Measurements from ENCODE around the gene HRCT1.
A peak's percentile ranks its signal among the peaks of the same experiment; 100 is the strongest.
"Not testable (repeated sequence)": the region's sequence is repeated elsewhere in the genome, so short reads cannot be mapped to it uniquely, and the experiment has no call there.

HRCT1 gene

DNA sequence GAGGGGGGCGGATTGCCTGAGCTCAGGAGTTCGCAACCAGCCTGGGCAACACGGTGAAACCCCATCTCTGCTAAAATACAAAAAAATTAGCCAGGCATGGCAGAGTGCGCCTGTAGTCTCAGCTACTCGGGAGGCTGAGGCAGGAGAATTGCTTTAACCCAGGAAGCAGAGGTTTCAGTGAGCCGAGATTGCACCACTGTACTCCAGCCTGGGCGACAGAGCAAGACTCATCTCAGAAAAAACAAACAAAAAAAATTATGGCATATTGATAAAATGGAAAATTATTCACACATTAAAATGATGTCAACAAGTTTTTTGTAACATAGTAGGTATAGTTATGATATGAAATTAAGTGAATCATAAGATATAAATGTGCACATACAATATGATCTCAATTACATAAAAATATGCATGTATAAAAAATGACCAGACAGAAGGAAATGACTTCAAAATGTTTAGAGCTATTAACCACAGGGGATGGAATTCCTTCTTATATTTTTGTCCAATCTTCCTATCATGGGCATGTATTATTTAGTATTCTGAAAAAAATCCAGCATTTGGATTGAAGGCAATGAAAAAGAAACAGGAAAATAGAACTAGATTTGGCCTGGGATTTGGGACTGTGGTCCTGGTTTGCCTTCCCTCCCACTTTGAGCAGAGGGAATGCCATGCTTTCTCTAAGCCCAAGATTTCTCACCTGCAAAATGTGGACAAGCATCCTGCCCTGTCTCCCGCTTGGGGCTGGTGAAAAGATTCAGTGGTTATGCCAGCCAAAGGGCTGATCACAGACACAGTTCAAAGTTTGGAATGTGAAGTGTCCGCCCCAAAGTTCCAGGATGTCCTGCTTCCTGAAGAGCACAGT is 22.8 kb downstream of the HRCT1 start:
- DNase-seq (ENCODE audit: insufficient read length, low spot score) (no peak), FAIRE-seq (no peak)
- no peak for TF ChIP-seq POU2F2 (IDR thresholded peaks at IDR 0.05; ENCODE audit: low read depth, low read length)
- TF ChIP-seq POLR2AphosphoS5 (IDR thresholded peaks at IDR 0.05; ENCODE audit: low read depth, low read length) = no peak
- TF ChIP-seq SPI1 (IDR thresholded peaks at IDR 0.05; ENCODE audit: low read depth, low read length) = no peak
- TF ChIP-seq TAF1 (IDR thresholded peaks at IDR 0.05; ENCODE audit: low read depth, low read length) = no peak
- no peak for TF ChIP-seq POLR2A (IDR thresholded peaks at IDR 0.05; ENCODE audit: low read depth, low read length)
- no peak for TF ChIP-seq PAX5 (IDR thresholded peaks at IDR 0.05; ENCODE audit: insufficient read depth, low read length, severe bottlenecking)

DNA sequence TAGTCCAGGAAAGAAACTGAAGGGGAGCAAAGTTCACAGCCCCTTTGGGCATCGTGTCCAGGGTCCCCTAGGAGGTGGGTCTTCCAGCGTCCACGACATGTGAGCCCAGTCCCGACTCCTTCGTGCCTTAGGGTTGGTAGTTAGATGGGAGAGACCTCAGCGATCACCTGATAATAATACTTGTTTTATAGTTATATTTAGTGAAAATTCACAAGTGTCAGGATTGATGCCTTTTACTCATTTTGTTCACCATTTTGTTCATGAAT is 23.4 kb downstream of the HRCT1 start:
- FAIRE-seq (no peak), DNase-seq (ENCODE audit: insufficient read length, low spot score) (no peak)
- TF ChIP-seq POLR2A (IDR thresholded peaks at IDR 0.05; ENCODE audit: low read depth, low read length) (no peak), POU2F2 (IDR thresholded peaks at IDR 0.05; ENCODE audit: low read depth, low read length) (no peak)

DNA sequence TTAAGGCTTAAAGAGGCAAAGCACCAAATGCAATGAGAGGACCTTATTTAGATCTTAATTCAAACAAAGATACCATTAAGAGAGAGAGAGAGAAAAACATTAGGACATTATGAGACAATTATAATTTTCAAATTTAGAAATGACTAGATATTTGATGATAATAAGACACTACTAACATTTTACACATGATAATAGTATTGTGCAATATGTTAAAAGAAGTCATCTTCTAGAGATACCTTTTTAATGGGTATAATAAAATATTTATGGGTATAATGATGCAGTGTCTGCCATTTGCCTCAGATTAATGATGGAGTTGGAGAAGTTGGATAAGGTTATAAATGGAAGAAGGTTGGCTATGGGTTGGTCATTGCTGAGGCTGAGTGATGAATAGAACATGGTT is 24.5 kb downstream of the HRCT1 start:
- no peak for TF ChIP-seq POLR2A (IDR thresholded peaks at IDR 0.05; ENCODE audit: low read depth, low read length)
- no peak for TF ChIP-seq SPI1 (IDR thresholded peaks at IDR 0.05; ENCODE audit: low read depth, low read length)
- no peak for TF ChIP-seq TAF1 (IDR thresholded peaks at IDR 0.05; ENCODE audit: low read depth, low read length)
- TF ChIP-seq POU2F2 (IDR thresholded peaks at IDR 0.05; ENCODE audit: low read depth, low read length) = no peak
- TF ChIP-seq PAX5 (IDR thresholded peaks at IDR 0.05; ENCODE audit: insufficient read depth, low read length, severe bottlenecking) = no peak
- no peak for TF ChIP-seq POLR2AphosphoS5 (IDR thresholded peaks at IDR 0.05; ENCODE audit: low read depth, low read length)
- no peak for FAIRE-seq
- DNase-seq (ENCODE audit: insufficient read length, low spot score) = no peak

DNA sequence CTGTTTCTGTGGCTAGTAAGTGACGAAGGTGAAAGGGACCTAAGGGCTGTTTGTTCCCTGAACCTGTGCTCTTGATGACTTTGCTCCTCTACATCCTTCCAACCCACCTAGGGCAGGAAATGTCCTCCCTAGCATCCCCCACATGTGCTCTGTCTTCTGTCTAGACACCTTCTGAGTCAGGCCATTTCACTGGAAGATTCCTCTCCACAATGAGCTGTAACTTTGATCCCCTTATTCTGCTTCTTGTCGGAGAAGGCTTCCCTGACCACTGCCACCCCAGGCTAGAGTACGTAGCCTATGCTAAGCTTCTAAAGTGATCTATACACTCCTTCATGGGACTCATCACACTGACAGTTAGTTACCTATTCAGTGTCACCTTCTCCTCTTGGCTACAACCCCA is 25.0 kb downstream of the HRCT1 start:
- no peak for FAIRE-seq

DNA sequence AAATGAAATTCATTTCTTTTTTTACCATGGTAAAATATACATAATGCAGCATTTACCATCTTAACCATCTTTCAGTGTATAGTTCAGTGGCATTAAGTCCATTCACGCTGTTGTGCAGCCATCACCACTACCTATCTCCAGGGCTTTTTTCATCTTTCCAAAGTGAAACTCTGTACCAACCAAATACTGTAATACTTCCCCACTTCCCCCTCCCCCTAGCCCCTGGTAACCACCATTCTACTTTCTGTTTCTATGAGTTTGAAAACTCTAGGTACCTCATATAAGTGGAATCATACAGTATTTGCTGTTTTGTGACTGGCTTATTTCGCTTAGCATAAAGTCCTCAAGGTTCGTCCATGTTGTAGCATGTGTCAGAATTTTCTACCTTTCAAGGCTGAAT is 26.7 kb downstream of the HRCT1 start:
- FAIRE-seq = no peak
- no peak for DNase-seq (ENCODE audit: insufficient read length, low spot score)
- TF ChIP-seq POU2F2 (IDR thresholded peaks at IDR 0.05; ENCODE audit: low read depth, low read length) (no peak), POLR2AphosphoS5 (IDR thresholded peaks at IDR 0.05; ENCODE audit: low read depth, low read length) (no peak), SPI1 (IDR thresholded peaks at IDR 0.05; ENCODE audit: low read depth, low read length) (no peak), POLR2A (IDR thresholded peaks at IDR 0.05; ENCODE audit: low read depth, low read length) (no peak), TAF1 (IDR thresholded peaks at IDR 0.05; ENCODE audit: low read depth, low read length) (no peak)

More for the DNA sequence above, 25.0 kb downstream of the HRCT1 start:
- TF ChIP-seq PAX5 (IDR thresholded peaks at IDR 0.05; ENCODE audit: insufficient read depth, low read length, severe bottlenecking) (no peak), TAF1 (IDR thresholded peaks at IDR 0.05; ENCODE audit: low read depth, low read length) (no peak), POU2F2 (IDR thresholded peaks at IDR 0.05; ENCODE audit: low read depth, low read length) (no peak), SPI1 (IDR thresholded peaks at IDR 0.05; ENCODE audit: low read depth, low read length) (no peak), POLR2A (IDR thresholded peaks at IDR 0.05; ENCODE audit: low read depth, low read length) (no peak), POLR2AphosphoS5 (IDR thresholded peaks at IDR 0.05; ENCODE audit: low read depth, low read length) (no peak)
- DNase-seq (ENCODE audit: insufficient read length, low spot score) = no peak

DNA sequence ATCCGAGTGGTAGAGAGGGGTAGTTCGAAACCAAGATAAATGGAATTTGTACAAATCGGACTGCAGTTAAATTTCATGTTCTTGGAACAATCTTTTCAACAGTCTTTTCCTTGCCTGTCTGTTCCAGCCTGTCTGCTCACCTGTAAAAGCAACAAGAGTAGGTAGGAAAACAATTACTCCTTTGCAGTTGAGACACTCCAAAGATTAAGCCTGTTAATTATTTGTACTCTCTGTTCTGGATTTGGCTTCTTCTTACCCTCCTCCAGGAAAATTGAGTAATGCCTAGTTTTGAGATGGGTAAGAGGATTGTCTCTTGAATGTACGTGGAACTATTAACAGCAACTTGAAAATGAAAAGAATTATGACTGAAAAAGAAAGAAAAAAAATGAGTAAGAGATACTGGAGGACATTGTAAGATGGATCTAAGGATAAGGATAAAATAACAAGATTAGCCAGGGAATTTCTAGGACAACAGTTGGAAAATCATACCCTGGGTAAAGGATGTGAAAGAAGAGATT is 27.6 kb downstream of the HRCT1 start:
- no peak for FAIRE-seq
- TF ChIP-seq SPI1 (IDR thresholded peaks at IDR 0.05; ENCODE audit: low read depth, low read length) (no peak), TAF1 (IDR thresholded peaks at IDR 0.05; ENCODE audit: low read depth, low read length) (no peak), POU2F2 (IDR thresholded peaks at IDR 0.05; ENCODE audit: low read depth, low read length) (no peak), POLR2A (IDR thresholded peaks at IDR 0.05; ENCODE audit: low read depth, low read length) (no peak)

DNA sequence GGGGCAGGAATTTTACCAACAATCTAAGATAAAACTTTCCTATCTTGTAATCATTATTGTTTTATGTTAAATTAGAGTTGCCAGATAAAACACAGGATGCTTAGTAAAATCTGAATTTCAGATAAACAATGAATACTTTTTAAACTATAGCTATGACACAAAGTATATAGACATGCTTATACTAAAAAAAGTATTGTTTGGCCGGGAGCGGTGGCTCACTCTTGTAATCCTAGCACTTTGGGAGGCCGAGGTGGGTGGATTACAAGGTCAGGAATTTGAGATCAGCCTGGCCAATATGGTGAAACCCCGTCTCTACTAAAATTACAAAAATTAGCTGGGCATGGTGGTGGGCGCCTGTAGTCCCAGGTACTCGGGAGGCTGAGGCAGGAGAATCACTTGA is 28.1 kb downstream of the HRCT1 start:
- not testable (repeated sequence) for DNase-seq (ENCODE audit: insufficient read length, low spot score); FAIRE-seq

More for the DNA sequence above, 27.6 kb downstream of the HRCT1 start:
- no peak for DNase-seq (ENCODE audit: insufficient read length, low spot score)

DNA sequence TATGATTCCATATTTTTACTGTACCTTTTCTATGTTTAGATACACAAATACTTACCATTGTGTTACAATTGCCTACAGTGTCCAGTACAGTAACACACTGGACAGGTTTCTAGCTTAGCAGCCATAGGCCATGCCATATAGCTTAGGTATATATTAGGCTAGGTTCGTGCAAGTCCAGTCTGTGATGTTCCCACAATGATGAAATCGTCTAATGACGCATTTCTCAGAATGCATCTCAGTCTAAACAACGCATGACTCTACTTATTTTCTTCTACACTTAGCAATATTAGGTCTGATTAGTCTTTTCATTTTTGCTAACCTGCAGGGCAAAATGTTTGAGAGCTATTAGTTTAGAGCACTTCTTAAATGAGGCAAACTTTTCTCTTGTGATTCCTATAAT is 29.3 kb downstream of the HRCT1 start:
- no peak for TF ChIP-seq PAX5 (IDR thresholded peaks at IDR 0.05; ENCODE audit: insufficient read depth, low read length, severe bottlenecking)
- no peak for TF ChIP-seq TAF1 (IDR thresholded peaks at IDR 0.05; ENCODE audit: low read depth, low read length)
- TF ChIP-seq POLR2AphosphoS5 (IDR thresholded peaks at IDR 0.05; ENCODE audit: low read depth, low read length) = no peak
- no peak for TF ChIP-seq POU2F2 (IDR thresholded peaks at IDR 0.05; ENCODE audit: low read depth, low read length)
- no peak for TF ChIP-seq POLR2A (IDR thresholded peaks at IDR 0.05; ENCODE audit: low read depth, low read length)
- TF ChIP-seq SPI1 (IDR thresholded peaks at IDR 0.05; ENCODE audit: low read depth, low read length) = no peak
- DNase-seq (ENCODE audit: insufficient read length, low spot score) = no peak
- peak; percentile 35 for FAIRE-seq

DNA sequence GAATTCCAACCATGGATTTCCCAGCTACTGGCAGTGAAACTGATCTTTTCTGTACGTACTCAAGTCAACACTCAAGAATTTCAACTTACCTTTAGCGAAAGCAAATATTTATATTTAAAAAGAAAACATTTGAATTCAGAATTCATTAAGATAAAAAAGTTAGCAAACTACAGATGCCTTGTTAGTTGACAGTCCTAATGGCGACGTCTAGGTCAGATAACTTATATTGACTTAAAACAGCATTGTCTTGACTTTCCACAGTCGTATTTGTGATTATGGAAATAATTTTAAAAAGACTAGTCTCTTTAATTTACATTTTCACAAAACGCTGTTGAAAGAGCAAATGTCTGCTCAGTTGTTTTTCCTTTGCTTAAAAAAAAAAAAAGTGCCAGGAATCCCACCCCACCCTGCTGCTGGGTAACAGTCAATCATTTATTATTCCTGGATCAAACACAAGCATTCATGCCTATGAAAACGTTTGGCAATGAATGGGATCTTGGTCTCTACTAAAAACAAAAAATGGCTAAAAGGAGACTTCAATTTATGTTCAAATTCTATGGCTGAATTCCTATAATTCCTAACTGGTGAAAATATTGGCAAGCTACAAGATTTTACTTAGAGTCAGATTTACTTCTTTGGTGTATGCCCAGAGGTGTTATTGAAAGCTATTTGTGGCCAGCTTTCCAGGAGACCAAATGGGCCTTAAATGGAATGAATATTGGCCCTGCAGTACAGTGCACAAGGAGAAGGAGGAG is 29.9 kb downstream of the HRCT1 start:
- DNase-seq (ENCODE audit: insufficient read length, low spot score) (no peak), FAIRE-seq (no peak)
- no peak for TF ChIP-seq SPI1 (IDR thresholded peaks at IDR 0.05; ENCODE audit: low read depth, low read length)
- TF ChIP-seq POLR2AphosphoS5 (IDR thresholded peaks at IDR 0.05; ENCODE audit: low read depth, low read length) = no peak
- no peak for TF ChIP-seq TAF1 (IDR thresholded peaks at IDR 0.05; ENCODE audit: low read depth, low read length)
- no peak for TF ChIP-seq POLR2A (IDR thresholded peaks at IDR 0.05; ENCODE audit: low read depth, low read length)
- TF ChIP-seq POU2F2 (IDR thresholded peaks at IDR 0.05; ENCODE audit: low read depth, low read length) = no peak
- no peak for TF ChIP-seq PAX5 (IDR thresholded peaks at IDR 0.05; ENCODE audit: insufficient read depth, low read length, severe bottlenecking)

DNA sequence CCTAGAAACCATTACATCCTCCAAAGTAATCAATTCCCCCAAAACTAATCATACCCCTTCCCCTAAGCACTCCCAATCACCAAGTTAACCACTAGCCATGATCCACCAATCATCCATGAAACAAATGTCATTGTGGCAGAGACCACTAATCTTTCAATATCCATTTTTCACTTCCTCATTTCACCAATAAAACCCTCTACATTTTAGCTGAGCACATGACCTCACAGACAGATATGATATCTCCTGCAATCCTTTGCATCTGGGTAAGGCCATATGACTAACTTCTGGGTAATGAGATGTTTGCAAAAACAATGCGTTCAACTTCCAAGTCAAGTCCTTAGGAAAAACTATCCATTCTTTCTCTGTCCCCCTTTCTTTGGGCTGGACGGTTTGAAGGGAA is 31.2 kb downstream of the HRCT1 start:
- FAIRE-seq (peak; percentile 80), DNase-seq (ENCODE audit: insufficient read length, low spot score) (no peak)
- TF ChIP-seq SPI1 (IDR thresholded peaks at IDR 0.05; ENCODE audit: low read depth, low read length) (peak; percentile 93), POU2F2 (IDR thresholded peaks at IDR 0.05; ENCODE audit: low read depth, low read length) (no peak)

Data from GM12891 (cell line).